Endodermal cell (in vitro differentiated cells): ENCODE results near the gene DOCK4. TPM values are rescaled to one million over a fixed set of nuclear protein-coding genes. Genes with fewer than 3 reads are reported as not detected.

Experiments
- DNase-seq: peaks from one replicate; pipeline ENCODE4 v3.0.0-alpha.2; 2017
- H3K27ac ChIP-seq: 2 replicates; pipeline ENCODE4 v1.5.1; 2013; ENCODE audit warnings: mild to moderate bottlenecking, low read depth, low read length, moderate library complexity
- H3K27me3 ChIP-seq: 2 replicates; pipeline ENCODE4 v1.6.1; 2013; ENCODE audit warnings: mild to moderate bottlenecking, low read length, moderate library complexity; ENCODE audit not compliant: insufficient read depth, control insufficient read depth, poor library complexity, severe bottlenecking
- H3K36me3 ChIP-seq: 2 replicates; pipeline ENCODE4 v1.7.0; 2013; ENCODE audit warnings: mild to moderate bottlenecking, low read length, moderate library complexity; ENCODE audit not compliant: control insufficient read depth, insufficient read depth
- H3K4me1 ChIP-seq: one replicate; pipeline ENCODE4 v1.7.0; 2013; ENCODE audit warnings: low read length; ENCODE audit not compliant: control insufficient read depth, insufficient read depth
- H3K4me3 ChIP-seq: 2 replicates; pipeline ENCODE4 v1.5.1; 2013; ENCODE audit warnings: mild to moderate bottlenecking, low read length, moderate library complexity
- H3K9ac ChIP-seq: 2 replicates; pipeline ENCODE4 v1.6.1; 2013; ENCODE audit warnings: mild to moderate bottlenecking, low read length, moderate library complexity; ENCODE audit not compliant: poor library complexity, severe bottlenecking; ENCODE audit errors: extremely low read depth
- H3K9me3 ChIP-seq: 2 replicates; pipeline ENCODE4 v1.6.1; 2013; ENCODE audit warnings: mild to moderate bottlenecking, low read length, moderate library complexity; ENCODE audit not compliant: control insufficient read depth
- H3K27ac Mint-ChIP-seq: 2 replicates; pipeline ENCODE4 v1.8.0; 2020; ENCODE audit warnings: mixed read lengths
- H3K27me3 Mint-ChIP-seq: 2 replicates; pipeline ENCODE4 v1.8.0; 2021; ENCODE audit warnings: mild to moderate bottlenecking, mixed read lengths; ENCODE audit not compliant: insufficient read depth
- H3K36me3 Mint-ChIP-seq: 2 replicates; pipeline ENCODE4 v1.8.0; 2020; ENCODE audit warnings: low read depth, mixed read lengths
- H3K4me1 Mint-ChIP-seq: 2 replicates; pipeline ENCODE4 v1.8.0; 2020; ENCODE audit warnings: mixed read lengths
- H3K4me3 Mint-ChIP-seq: 2 replicates; pipeline ENCODE4 v1.8.0; 2020; ENCODE audit warnings: mild to moderate bottlenecking, moderate library complexity, mixed read lengths
- H3K9me3 Mint-ChIP-seq: 2 replicates; pipeline ENCODE4 v1.8.0; 2020; ENCODE audit warnings: mild to moderate bottlenecking, mixed read lengths
- WGBS, 2 experiments: methylation state at CpG; one replicate each; pipeline versions ENCODE4 v1.1.5 to v1.1.7; 2013; ENCODE audit warnings: missing lambda C conversion rate in 2 of 2, mixed read lengths in 1 of 2; ENCODE audit not compliant: insufficient coverage in 1 of 2, insufficient read length in 1 of 2; 5-methylcytosine and 5-hydroxymethylcytosine counted together
- total RNA-seq, 2 donors: library from RNA; stranded (reverse); fragmentation: NEBNext Ultra II Directional in 1 of 2; extraction: Animal tissue kit (Norgen Biotek cat#: 25700) in 1 of 2; gene quantifications; 2 replicates in 1 of 2; 3 replicates in 1 of 2; pipeline ENCODE4 v1.2.1, GENCODE V29; 2021
- TF ChIP-seq, protein P1 (sequence below): fragments of 200-600 bp; sonication (generic); conservative IDR thresholded peaks from 2 replicates; pipeline ENCODE4 v1.5.0; 2021; ENCODE audit warnings: antibody characterized with exemption, mild to moderate bottlenecking

DOCK4 gene
- total RNA-seq, 2 donors from 2014 or later = 11.2 to 15.3 TPM

DNA sequence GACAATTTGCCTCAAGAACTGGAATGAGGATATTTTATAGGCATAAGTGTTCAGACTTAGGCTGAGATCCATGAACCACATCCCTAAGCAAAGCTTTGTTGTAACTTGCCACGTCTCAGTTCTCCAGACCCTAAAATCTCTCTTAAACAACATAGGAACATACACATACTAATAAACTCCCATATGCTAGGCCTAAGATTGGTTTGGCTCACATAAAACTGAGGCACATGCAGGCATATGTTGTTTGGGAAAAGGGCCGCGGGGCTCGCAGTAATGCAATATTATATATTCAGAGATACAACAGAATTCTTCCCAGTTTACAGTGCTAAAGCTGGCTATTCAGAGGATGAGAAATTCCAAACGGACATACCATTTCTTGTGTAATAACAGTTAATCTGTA is 61.0 kb downstream of the DOCK4 start:
- H3K27me3 Mint-ChIP-seq = no peaks in the 10 kb centered on the region
- H3K27ac Mint-ChIP-seq = no peak overlapping the region
- Histone ChIP-seq H3K36me3 (no peaks in the 10 kb centered on the region), H3K4me3 (no peak overlapping the region), H3K27me3 (no peaks in the 10 kb centered on the region), H3K9ac (no peak overlapping the region), H3K27ac (no peak overlapping the region), H3K9me3 (no peaks in the 10 kb centered on the region), H3K4me1 (no peaks in the 10 kb centered on the region)
- peaks cover 8% of the 10 kb centered on the region for H3K4me1 Mint-ChIP-seq
- H3K36me3 Mint-ChIP-seq = no peaks in the 10 kb centered on the region
- H3K9me3 Mint-ChIP-seq = no peaks in the 10 kb centered on the region
- no peak for DNase-seq
- 93 to 96% methylated on average over 3 to 5 of the region's 5 CpGs for WGBS, 2 experiments
- H3K4me3 Mint-ChIP-seq = no peak overlapping the region
- TF ChIP-seq, protein P1, sequence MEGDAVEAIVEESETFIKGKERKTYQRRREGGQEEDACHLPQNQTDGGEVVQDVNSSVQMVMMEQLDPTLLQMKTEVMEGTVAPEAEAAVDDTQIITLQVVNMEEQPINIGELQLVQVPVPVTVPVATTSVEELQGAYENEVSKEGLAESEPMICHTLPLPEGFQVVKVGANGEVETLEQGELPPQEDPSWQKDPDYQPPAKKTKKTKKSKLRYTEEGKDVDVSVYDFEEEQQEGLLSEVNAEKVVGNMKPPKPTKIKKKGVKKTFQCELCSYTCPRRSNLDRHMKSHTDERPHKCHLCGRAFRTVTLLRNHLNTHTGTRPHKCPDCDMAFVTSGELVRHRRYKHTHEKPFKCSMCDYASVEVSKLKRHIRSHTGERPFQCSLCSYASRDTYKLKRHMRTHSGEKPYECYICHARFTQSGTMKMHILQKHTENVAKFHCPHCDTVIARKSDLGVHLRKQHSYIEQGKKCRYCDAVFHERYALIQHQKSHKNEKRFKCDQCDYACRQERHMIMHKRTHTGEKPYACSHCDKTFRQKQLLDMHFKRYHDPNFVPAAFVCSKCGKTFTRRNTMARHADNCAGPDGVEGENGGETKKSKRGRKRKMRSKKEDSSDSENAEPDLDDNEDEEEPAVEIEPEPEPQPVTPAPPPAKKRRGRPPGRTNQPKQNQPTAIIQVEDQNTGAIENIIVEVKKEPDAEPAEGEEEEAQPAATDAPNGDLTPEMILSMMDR = no peak

DNA sequence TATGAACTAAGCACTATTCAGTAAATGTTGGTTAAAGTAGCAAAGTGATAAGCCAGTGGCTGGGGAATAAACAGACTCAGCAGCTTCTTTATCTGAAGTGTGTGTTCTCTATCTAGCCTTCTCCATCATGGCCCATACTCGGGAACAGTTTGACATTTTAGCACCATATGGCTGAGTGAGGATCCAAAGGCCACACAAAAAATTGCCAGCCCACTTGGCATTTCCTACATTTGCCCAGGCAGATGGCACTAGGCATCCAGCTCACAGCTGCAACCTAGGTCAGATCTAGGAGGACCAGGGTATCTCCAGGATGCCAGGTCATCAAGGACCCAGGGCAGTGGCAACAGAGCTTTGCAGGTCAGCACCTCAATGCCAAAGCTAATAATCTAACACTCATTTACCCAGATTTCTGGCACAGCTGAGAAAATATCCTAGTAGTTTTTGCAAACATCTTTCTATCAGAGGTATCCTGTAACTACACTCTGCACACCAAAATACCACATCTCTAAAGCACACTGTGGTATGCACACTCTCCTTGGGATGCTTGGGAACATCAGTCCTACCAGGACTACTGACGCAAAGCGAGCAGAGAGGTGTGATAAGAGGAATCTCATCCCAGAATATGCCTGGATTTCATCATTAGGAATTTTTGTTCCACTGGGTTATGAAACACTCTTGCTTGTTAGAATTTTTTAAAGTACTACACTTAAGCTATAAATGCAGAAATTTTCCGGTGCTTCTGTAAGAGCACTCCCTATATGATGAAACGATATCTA is 61.7 kb downstream of the DOCK4 start:
- DNase-seq = no peak
- no peaks in the 10 kb centered on the region for H3K27me3 ChIP-seq
- no peaks in the 10 kb centered on the region for H3K9me3 Mint-ChIP-seq
- no peak overlapping the region for H3K9ac ChIP-seq
- TF ChIP-seq, protein P1 = no peak
- H3K4me1 ChIP-seq = no peaks in the 10 kb centered on the region
- no peaks in the 10 kb centered on the region for H3K36me3 Mint-ChIP-seq
- H3K27ac ChIP-seq = no peak overlapping the region
- no peak overlapping the region for H3K4me3 ChIP-seq
- H3K27me3 Mint-ChIP-seq = no peaks in the 10 kb centered on the region
- no peak overlapping the region for H3K27ac Mint-ChIP-seq
- H3K36me3 ChIP-seq = no peaks in the 10 kb centered on the region
- H3K4me3 Mint-ChIP-seq = no peak overlapping the region
- WGBS, 2 experiments = 95 to 100% methylated on average over 5 of the region's 5 CpGs
- no peaks in the 10 kb centered on the region for H3K9me3 ChIP-seq
- peaks cover 8% of the 10 kb centered on the region for H3K4me1 Mint-ChIP-seq

DNA sequence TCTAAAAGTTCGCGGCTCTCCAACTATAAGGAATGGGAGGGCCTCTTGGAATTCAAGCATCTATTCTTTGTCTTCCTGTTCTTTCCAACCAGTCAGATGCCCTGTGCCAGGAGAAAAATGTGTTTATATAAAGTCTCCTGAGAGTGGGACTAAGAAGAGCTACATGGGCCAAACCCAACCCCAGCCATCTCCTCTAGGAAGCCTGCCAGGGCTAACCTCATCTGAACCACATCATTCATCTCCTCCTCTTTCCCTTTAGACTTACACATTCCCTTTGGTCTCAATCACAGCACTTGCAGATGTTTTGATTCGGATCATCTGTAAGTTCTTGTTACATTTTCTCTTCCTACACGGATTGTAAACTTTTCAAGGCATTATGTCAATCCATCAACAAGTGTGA is 62.6 kb downstream of the DOCK4 start:
- WGBS, 2 experiments = 87% methylated on average over 4 of the region's 4 CpGs; no CpG with 5 or more reads in 1 of the 2 experiments

More for the DNA sequence above, 62.6 kb downstream of the DOCK4 start:
- no peak overlapping the region for H3K9ac ChIP-seq
- TF ChIP-seq, protein P1 = no peak
- Mint-ChIP-seq H3K27ac (no peak overlapping the region), H3K36me3 (no peaks in the 10 kb centered on the region), H3K9me3 (no peaks in the 10 kb centered on the region), H3K27me3 (no peaks in the 10 kb centered on the region), H3K4me3 (no peak overlapping the region), H3K4me1 (peaks cover 8% of the 10 kb centered on the region)
- no peak overlapping the region for H3K27ac ChIP-seq
- no peak overlapping the region for H3K4me3 ChIP-seq
- H3K27me3 ChIP-seq = no peaks in the 10 kb centered on the region
- DNase-seq = no peak
- H3K36me3 ChIP-seq = no peaks in the 10 kb centered on the region
- H3K4me1 ChIP-seq = no peaks in the 10 kb centered on the region
- no peaks in the 10 kb centered on the region for H3K9me3 ChIP-seq
